GM19240 (cell line): ENCODE results near the gene NTNG1.

Experiments
- DNase-seq: peaks from one replicate; pipeline ENCODE4 v3.0.0; 2011; ENCODE audit warnings: low spot score; ENCODE audit not compliant: insufficient read length

Gene NTNG1

DNA sequence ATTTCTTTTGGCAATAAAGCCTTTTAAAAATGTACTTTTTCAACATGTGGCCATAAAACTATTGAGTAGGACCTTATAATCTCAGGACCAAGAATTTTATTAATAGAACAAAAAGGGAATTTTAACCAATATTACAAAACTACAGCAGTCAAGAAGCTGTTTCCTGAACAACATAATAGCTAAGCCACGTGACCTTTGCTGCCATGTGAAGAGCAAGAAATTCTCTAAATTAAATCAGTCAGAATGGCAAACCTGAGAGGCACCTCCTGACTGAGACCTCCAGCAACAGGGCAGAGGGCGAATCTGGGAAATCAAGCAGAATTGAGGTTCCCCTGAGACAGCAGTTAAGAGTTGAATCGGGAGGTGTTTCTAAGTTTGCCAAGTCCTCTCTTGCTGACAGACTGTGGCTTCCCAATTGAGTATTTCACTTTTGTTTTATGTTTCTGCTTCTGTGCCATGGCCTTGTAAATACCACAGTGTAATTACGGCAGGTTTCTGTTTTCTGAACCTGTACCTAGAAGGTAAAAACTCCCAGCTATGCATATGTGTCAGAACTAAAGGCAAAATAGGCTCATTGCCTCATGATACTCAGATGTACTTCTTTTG, 358.4 kb downstream of the NTNG1 start:
- DNase-seq = peak; percentile 6

DNA sequence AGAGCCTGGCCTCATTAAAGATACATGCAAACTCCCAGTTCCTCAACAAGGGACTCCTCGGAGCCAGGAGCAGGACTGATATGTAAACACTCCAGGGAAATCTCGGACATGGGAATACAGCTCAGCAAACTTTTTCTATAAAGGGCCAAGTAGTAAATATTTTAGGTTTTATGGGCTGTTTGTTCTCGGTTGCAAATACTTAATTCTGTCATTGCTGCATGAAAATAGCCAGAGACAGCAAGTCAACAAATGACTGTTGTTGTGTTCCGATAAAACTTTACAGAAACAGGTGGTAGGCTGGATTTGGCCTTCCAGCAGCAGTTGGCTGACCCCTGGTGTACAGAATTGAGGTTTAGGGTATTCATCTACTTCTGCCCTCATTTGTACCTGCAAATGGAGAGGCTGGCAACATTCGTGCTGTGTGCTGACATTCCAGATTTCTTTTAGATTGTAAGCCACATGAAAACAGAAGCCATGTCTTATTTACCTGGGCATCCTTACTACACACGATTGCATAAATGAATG, 360.3 kb downstream of the NTNG1 start:
- no peak for DNase-seq

GRCh38 chr1:107510347-107510746, 369.5 kb downstream of the NTNG1 start:
- DNase-seq = no peak

DNA sequence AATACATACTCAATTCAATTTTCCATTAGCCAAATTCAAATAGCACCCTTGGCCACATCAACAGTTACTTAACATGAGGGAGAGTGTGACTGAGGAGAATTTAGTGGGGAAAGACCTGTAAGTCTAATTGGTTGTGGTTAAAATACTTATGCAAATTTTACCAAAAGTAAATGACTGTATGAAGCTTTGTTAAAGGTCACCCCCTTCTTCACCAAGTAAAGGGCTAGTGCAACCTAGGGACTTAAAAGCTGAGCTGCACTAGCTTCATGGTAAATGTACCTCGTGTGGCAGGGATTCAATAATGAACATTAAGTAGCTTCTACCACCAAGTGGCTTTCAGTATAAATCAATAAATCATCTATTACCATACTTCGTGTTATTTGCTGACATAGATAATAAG, 372.0 kb downstream of the NTNG1 start:
- no peak for DNase-seq

GRCh38 chr1:107514841-107515240, 374.0 kb downstream of the NTNG1 start:
- DNase-seq = no peak

GRCh38 chr1:107515702-107516101, 374.9 kb downstream of the NTNG1 start:
- no peak for DNase-seq

- no peak for DNase-seq
These were observed 382.2 kb downstream of the NTNG1 start for GRCh38 chr1:107523061-107523460.

DNA sequence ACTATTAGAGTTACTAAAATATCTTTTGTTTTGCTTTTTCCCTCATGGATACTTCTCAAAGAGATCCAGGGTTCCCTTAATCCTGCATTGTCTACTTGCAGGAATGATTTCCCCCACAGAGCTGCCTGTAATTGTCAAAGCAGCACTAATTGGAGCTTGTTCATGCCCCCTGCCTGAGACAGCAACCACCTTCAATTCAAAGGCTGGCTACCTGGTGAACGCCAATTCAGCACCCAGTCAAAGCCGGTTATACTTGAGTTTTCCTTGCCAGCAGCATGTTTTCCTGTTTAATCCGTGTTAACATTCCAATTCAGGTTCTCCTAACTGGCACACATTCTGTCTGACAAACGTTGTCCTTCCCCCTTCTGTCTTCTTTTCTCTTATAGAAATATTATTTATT, 382.9 kb downstream of the NTNG1 start:
- DNase-seq = no peak

DNA sequence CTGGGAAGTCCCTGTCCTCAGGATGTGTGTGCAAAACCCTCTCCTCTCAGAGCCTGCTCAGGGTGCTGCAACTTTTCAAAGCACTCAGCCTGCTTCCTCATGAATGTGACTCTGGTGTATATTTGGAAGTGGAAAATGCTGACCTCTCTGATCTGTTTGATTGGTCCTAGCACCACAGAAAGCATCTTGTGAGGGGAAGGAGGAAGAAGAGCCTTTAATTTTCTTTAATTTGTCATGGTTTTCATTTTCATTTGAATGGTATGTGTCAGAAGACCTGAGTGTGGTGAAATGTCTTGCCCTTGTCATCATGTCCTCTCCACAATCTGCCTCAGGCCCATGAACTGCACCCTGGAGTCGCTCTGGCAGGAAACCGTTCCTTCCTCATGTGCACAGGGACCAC, 383.5 kb downstream of the NTNG1 start:
- DNase-seq = no peak

- no peak for DNase-seq
These were observed 384.3 kb downstream of the NTNG1 start for GRCh38 chr1:107525145-107525544.

DNA sequence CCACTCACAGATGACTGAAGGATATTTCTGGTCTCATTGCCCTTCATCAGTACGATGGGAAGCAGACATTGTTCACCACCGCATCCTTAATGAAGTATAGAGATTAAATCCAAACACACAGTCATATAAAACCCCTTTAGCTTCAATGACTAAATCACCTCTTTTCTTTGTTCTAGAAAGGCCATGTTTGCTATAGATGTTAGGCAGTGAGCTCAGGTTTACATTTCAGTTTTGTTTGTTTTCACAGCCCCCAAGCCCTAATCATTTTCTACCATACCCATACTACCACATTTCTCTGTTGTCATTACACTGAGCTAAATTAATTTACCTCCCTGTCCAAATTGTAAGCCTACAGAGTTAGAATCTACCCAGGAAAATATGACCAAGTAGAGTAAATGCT, 385.1 kb downstream of the NTNG1 start:
- no peak for DNase-seq

GRCh38 chr1:107526524-107527198, 385.8 kb downstream of the NTNG1 start:
- DNase-seq = no peak

GRCh38 chr1:107529511-107530149, 388.8 kb downstream of the NTNG1 start:
- DNase-seq = peak; percentile 24

DNA sequence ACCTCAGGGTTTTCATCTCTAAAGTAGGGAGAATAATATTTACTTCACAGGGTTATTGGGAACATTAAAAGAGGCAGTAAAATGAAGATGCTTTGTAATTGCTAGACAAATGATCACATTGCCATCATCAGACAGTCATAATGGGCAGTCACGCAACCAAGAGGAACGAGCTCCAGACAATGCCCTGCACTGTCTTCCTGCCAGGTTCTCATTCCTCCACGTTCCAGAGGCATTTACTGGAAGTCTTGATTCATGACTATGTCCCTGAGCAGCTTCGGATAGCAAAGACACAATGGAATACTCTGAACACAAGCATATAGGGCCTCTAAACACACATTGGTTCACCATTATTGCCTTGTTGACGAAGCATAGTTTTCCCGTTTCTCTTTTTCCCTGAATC, 389.7 kb downstream of the NTNG1 start:
- DNase-seq = no peak

GRCh38 chr1:107531065-107531908, 390.4 kb downstream of the NTNG1 start:
- DNase-seq = no peak

- DNase-seq = no peak
These were observed 391.5 kb downstream of the NTNG1 start for GRCh38 chr1:107532318-107532717.
